Activated T-cell treated with anti-CD3 and anti-CD28 coated beads for 24 hours (primary cell): ENCODE results near the gene ADGB.
A peak's percentile ranks its signal among the peaks of the same experiment; 100 is the strongest.
"Not testable (repeated sequence)": the region's sequence is repeated elsewhere in the genome, so short reads cannot be mapped to it uniquely, and the experiment has no call there.

ENCODE experiments used
- DNase-seq: peaks from one replicate; pipeline ENCODE4 v3.0.0-alpha.2; 2020; ENCODE audit warnings: low read depth

ADGB gene

DNA sequence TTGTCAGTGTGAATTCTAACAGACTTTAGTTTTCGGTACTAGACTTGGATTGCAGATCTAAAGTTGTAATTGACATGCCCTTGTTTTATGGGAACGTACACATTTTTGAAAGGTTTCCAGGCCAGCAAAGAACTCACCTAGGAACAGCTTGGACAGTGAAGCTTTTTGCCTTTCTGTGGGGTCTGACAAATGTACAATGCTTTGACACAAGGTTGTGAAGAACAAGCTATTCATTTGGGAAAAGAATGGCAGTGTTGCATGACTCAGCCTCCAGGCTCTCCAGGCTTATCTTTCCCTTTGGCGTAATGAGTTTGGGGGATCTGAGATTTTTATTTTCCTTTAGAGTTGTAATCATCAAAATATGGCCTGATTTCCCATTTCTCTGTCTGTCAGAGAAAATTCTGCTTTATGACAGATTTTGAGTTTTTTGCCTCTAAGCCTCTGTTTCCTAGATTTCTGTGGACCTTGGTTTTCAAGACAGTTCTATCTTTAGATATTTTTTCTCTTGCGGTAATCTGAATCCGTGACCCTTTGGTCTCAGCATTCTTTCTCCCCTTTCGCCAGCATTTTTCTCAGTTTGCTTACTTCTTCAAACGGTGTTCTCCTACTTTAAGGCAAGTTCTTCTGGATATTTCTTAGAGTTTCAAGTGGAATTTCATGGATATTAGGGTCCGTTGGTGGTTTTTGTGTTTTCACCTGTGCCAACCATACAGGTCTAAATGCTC, 221.0 kb downstream of the ADGB start:
- no peak for DNase-seq

DNA sequence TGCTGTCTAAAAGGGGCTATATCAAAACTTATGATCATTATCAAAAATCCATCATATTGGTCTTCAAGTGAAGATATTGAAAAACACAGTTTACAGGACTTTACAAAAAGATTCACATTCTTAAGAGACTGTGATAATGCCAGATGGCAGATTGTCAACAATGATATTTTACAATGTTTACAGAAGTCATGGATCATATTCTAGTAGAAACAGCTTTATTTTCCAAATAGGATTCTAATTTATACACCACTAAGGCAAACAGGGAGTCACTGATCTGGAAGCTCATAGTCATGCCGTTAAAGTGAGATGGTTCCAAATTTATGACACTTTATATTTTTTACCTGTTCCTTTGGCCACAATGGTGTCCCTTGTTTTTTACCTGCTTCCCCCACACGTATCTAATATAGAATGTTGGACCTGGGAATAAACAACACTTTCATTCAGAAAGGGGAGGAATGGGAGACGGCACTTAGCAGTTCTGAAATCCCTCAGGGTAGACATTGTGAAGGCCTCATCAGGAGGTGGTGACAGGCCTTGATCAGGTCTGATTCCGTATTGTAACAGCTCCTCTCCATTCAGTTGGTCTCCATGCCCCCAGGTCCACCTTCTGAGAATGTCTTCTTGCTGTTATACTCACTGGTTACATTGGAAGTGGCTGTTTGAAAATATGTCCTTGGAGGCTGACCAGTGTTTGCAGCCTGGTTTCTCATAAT, 228.6 kb downstream of the ADGB start:
- no peak for DNase-seq

DNA sequence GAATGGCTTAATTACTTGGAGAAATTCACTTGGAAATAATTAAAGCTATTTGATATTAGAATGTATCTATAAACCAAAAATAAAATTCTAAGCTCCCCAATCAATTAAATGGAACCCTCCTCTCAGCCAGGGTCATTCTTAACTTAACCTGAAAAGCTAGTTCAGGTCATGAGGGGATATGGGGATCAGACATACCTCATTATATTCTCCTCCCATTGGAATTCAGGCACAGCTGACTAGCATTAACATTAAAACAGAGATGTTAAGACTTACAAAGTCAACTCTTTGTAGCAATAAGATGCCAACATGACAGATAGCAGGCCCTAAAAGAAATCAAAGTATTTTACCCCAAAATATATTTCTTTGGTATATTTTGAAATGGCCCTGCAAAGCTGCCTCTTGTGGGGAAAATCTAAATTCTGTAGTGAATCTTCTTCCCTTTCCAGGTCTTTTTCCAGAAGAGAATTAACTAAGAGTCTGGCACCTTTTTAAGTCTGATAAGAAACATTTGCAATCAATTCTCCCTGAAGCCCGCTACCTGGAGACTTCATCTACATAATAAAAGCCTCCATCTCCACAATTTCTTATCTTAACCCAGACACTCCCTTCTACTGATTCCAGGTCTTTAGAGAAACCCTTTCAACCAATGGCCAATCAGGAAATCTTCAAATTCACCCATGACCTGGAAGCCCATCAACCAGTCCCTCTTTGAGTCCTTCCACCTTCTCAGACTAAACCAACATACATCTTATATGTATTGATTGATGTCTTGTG, 231.2 kb downstream of the ADGB start:
- DNase-seq, result no peak

DNA sequence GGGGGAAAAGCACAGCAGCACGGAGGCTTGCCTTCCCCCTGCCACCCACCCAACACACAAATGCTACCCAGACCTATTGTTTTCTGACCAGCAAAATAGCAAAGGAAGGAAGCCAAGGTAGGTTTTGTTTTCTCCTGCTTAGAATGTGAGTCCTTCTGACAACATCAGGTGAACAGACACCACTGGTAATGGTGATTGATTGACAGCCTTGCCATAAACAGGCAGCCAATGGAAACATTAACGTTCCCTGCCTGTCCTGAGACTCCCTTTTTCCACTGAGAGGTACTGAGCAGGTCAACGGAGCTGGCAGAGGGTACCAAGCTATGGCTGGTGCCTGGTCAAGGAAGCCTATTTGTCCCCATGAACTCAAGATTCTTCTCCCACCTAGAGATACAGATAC, 234.4 kb downstream of the ADGB start:
- DNase-seq, result no peak

DNA sequence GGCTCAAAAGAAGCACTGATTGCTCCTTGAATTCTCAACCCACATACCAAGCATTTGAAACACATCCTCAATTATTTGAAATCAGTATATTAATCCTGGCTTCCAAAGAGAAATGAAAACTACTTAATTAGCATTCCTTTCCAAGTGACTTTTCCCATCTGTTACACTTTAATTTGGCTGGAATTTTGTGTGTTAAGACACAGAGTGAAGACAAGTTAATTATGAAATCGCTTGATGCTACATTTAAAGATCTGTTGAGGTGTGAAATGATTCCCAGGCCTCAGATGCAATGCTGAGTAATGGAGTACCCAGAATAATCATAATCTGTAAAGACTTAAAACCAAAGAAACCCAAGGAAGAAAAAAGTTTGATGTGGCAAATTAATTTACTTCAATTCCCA, 241.4 kb downstream of the ADGB start:
- no peak for DNase-seq

DNA sequence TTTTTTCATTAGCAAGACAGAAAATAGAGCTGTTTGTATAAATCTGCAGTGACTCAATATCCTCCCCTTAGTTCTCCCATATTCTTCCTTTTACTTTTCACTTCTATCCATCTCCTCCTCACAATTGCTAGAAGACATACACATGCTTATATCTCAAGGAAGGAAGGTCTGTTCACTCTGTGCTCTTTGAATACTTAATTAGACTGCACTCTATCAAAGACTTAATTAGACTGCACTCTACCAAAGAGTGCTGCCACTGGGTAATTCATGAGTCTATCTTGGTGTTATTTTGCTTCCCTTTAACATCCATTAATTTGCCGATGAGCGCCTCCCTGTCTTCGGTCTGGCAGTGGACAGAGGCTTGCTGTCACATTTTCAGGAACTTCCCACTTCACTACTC, 241.9 kb downstream of the ADGB start:
- DNase-seq, result no peak

DNA sequence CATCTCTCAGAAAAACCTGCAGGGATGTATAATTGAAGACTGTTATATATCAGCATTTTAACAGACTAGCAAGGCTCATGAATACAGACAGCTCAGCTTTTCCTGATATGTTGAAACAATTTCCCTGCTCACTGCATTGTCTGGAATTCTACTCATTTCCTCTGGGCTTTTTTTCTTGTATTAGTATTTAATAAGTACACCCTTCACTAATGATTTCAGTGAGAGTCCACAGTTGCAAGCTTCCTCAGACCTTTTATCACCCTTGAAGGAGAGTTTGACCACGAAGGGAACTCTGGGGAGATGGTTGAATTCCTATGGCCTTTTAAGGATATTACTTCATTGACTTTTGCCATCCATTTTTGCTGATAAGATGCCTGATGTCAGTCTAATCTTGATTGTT, 248.7 kb downstream of the ADGB start:
- no peak for DNase-seq

DNA sequence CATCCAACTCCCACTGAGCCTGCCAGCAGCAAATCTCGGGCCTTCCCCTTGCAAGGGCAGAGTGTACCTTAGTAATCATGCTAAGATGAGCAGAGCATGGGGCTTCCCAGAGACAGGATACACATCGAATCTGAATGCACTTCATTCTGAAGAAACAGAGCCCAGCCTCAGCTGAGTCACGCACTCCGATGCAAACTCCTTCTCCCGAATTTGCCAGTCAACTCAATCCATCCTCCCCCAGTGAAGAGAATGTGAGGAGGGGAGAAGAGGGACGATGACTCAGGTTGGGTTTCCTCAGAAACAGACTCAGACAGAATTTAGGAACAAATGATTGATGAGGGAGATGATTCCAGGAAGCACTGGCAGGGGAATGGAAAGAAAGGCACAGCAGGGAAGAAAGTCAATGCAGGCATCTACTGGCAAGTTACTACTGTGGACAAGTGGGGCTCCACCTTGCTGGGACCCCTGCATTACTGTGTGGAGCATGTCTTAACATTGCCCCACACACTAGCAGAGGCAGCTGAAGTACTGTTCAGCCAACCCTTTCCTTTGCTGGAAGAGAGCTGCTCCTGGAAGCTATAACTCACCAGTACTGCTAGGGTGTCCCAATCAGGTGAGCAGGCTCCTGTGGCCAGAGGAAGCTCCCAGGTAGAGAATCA, 251.6 kb downstream of the ADGB start:
- DNase-seq, result no peak

DNA sequence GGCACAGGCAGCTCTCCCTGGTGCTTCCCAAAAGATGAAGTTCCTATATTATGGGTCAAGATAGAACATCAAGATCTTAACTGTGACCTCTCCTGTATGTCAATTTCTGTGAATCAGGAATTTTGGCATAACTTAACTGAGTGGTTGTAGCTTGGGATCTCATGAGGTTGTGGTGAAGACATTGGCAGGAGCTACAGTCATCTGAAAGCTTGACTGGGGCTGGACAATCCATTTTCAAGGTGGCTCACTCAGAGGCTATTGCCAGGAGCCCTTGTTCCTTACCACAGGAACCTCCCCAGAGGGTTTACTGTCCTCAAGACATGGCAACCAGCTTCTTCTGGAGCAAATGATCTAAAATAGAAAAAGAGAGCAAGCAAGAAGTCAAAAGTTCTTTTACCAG, 252.2 kb downstream of the ADGB start:
- no peak for DNase-seq

DNA sequence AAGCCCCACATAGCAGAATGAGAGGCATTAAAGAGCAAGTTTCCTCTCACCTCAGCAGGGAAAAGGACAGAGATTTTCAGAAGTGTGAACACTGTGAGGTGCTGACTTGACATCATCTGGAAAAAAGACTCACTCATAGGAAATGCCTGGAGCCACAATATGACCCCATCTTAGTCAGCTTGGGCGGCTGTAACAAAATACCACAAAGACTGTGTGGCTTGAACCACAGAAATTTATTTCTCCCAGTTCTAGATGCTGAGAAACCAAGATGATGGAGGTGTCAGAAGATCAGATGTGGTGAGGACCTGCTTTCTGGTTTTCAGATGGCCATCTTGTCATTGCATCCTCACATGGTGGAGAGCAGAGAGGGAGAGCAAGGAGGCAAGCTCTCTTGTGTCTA, 253.1 kb downstream of the ADGB start:
- no peak for DNase-seq

DNA sequence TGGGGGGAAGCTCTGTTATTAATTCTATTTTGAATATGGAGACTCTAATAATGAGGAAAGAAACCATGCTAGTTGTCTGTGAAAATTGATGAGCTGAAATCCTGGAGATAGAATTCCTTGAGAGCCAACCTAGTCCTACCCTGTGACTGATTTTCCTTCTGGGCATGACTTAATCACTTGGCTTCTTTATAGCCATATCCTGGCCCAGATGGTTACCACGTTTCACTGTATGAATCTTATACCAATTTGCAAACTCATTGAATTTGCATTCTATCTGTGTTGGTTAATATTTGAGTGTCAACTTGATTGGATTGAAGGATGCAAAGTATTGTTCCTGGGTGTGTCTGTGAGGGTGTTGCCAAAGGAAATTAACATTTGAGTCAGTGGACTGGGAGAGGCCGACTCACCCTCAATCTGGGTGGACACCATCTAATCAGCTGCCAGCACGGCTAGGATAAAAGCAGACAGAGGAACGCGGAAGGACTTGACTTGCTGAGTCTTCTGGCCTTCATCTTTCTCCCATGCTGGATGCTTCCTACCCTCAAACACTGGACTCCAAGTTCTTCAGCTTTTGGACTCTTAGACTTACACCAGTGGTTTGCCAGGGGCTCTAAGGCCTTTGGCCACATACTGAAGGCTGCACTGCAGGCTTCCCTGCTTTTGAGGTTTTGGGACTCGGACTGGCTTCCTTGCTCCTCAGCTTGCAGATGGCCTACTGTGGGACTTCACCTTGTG, 255.9 kb downstream of the ADGB start:
- DNase-seq, result not testable (repeated sequence)

DNA sequence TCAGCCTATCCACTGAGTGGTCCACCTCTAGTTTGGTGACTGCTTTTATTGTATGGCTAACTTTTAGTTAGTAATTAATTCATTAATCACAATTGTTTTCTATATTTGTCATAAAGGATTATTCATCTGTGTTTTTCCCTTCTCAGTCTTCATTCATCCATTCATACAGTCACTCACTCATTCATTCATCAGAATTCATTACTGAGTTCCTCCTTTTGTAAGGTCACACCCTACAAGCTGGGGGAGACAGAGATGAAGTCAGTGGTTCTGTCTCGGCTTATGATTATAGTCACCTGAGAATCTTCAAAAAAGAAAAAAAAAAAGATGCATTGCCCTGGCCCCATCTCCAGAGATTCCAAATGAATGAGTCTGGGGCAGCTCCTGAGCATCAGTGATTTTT, 257.1 kb downstream of the ADGB start:
- no peak for DNase-seq

DNA sequence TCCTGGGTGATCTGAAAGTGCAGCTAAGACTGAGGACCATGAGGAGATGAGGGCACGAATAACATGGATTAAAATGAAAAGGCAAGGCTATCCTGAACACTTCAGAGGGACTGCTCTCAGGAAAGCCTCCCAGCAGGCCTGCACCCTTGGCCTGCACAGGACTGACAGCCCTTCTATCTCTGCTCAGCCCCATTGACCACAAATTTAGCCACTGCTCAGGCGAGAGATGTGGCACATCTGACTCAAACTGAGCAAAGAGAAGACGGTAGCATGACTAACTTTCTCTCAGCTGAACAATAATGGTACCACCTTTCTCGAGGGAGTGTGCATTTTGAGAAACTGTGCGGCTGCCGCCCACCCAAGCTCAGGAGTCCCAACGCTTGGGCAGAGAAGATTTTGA, 257.5 kb downstream of the ADGB start:
- no peak for DNase-seq

DNA sequence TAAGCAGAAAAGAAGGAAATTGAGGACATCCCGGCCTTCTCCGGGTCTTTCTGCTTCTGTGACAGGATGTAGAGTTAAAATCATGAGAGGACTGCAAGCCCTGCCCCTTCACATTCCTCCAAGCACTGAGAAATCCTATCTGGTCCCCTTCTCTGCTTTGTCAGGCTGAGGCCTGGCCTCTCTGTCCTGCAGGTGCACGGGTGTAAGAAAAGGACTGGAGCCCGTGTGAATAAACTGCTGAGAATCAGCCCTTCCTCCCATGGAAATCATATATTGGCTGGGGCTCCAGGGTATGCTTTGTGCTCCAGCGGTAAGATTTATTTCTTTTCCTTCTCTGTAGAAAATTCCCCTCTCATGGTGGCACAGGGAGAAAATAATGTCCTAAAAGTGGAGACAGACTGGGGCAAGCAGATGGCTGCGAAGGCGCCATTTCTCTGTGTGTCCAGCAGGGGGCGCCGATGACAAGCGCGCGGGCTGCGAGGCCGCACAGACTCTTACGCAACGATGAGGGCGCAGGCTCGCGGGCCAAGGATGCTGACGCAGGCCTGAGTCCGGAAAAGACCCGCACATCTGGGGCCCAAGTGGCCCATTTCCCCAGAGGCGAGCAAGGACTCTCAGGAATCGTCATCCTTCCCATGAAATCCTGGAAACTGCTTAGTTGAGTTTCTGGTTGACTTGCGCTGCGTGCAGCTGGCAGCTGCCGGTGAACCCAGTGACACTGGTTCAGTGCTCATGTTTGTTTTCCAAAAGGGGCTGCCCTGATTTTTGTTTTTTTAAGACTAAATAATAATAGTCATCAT, 258.6 kb downstream of the ADGB start:
- peak; percentile 64 for DNase-seq

DNA sequence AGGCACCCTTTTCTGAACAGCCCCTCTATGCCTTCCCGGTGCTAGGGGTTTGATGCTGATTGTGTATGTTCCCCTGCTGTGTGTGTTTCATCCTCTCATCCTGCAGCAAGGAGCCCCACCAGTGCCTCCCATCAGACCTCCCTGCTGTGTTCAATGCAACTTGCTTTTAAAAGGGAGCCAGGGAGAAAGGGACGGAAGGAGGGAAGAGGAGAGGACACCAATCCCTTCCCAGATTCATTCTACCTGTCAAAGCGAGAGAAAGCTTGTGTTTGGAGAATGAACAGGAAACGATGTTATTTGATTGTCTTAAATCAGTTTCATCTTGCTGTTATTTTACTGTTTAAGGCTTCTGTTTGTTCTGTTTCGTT, 259.2 kb downstream of the ADGB start:
- no peak for DNase-seq

DNA sequence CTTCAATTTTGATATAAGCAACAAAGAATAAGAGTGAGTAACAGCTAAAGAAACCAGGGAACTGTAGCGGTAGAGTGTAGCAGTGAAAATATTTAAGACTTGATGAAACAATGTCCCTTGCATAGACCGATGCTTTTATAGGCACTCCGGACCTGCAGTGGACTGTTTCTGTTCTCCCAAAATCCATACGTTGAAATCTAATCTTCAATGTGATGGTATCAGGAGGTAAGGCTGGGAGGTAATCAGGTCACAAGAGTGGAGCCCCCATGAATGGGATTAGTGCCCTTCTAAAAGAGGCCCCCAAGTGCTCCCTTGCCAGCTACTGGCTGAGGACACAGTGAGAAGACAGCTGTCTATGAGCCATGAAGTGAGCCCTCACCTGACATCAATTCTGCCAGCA, 260.4 kb downstream of the ADGB start:
- no peak for DNase-seq

DNA sequence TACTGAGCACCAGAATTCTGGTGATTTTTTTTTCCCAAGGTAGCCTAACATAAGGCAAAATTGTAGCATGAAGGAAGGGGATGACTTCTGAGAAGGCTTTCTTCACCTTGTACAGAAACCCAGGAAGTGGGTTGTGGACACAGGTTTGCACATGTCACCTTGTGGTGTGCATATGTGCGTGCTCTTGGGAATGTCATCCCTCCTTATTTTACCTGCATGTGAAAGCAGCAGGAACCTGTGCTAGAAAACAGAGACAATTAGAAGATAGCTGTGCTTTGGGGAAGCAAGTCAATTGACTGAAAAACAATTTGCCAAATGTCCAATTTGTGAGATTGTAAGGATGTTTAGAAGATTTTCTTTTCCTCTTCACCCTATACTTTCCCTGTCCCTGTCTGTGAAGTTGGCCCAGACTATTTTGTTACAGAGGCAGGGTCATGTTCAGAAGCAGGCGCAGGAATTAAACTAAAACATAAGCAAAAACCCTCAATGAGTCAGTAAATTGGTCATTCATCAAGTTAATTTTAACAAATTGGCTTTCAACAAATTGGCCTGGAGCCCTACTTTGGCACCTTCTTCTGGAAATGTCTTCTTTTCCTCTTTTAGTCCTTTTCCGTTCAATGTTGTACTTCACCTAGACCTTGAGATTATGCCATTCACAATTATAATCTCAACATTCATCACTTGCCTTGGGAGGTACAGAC, 261.2 kb downstream of the ADGB start:
- no peak for DNase-seq

DNA sequence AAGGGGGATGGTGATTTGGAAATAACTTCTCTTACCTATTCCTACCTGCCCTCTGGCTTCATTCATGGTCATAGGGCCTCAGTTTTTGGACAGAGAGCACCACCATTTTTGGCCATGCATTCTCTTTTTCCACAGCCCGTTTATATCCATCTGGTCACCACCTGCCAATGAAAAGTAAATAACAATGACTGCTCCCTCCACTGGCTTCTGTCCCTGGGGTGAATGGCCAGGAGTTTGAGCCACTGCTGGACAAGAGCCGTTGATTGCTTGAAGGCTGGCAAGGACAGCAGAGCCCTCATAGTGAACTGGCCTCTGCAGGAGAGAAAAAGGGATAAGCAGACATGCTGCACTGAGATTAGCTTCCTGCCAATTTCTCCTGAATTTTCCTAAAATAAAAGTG, 261.8 kb downstream of the ADGB start:
- no peak for DNase-seq

DNA sequence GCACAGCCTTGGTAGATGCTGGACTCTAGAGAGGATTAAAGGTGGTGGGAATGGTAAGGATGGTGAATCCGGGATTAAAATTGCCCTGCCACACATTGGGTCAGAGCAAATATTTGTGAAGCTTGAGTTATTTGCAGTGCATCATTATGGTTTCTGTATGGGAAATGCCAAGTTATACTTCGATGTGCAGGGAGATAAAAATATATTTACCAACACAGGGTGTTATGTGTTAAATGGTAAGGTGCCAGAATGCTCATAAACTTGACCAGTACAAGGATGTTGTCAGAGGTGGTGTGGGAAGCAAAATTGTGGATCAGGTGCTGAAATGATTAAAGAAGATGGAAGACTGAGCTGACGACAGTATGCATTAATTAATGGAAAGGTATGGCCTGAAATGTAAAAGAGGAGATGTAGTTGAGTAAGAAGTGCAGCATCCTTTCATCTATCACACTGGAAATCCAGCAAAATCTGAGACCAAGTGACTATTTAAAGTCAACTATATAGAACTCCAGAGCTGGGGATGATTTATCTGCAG, 262.3 kb downstream of the ADGB start:
- DNase-seq, result no peak

DNA sequence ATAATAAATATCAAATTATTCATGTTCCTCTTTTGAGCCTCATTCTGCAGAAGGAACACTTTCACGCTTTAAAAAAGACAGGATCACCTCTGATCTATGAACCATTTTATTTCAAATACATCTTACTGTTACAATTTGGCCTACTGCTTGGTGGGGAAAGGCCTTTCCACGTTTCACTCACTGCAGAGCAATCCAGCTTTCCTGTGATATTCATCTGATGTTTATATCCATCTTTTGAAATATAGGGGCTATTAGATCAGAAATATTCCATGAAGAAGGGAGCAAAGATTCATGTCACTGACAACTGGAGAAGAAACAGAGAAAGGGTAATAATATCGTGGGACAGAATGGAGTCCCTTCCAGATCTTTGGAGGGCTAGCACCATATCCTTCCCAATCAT, 262.9 kb downstream of the ADGB start:
- no peak for DNase-seq
